ENCODE data around the gene BICC1.

- TF ChIP-seq POLR2A (IDR thresholded peaks at IDR 0.05): no peak
- no peak for TF ChIP-seq CTCF (IDR thresholded peaks at IDR 0.05 in 4 of 5, conservative IDR thresholded peaks at IDR 0.05 in 1 of 5)
Measured at GRCh38 chr10:58740620-58741369, 228.1 kb downstream of the BICC1 start.
